K562 (cell line): Measurements from ENCODE around the gene CLEC3A. TPM values are rescaled to one million over a fixed set of nuclear protein-coding genes. Genes with fewer than 3 reads are reported as not detected.
A peak's percentile ranks its signal among the peaks of the same experiment; 100 is the strongest.

ENCODE experiments used
- BACH1 ChIP-seq: fragments of 200-800 bp; sonication (Bioruptor generic); IDR thresholded peaks from 2 replicates; pipeline ENCODE4 v1.6.1; 2016; ENCODE audit warnings: missing genetic modification characterization, missing compliant biosample characterization
- EHMT2 ChIP-seq: fragments of 450-650 bp; IDR thresholded peaks from 2 replicates; pipeline ENCODE4 v1.6.1; 2018; ENCODE audit warnings: antibody characterized with exemption
- ETS2 ChIP-seq: IDR thresholded peaks from 2 replicates; pipeline ENCODE4 v1.6.1; 2016; ENCODE audit warnings: borderline replicate concordance, missing genetic modification characterization, mild to moderate bottlenecking, moderate library complexity, missing compliant biosample characterization; ENCODE audit not compliant: poor library complexity, severe bottlenecking
- MTA3 ChIP-seq: fragments of 450-650 bp; formaldehyde crosslinking; IDR thresholded peaks from 2 replicates; pipeline ENCODE4 v1.6.1; 2017; ENCODE audit warnings: mild to moderate bottlenecking, borderline replicate concordance
- PRMT5 ChIP-seq: sonication (generic); formaldehyde crosslinking; IDR thresholded peaks from 2 replicates; pipeline ENCODE4 v1.5.0; 2020; ENCODE audit warnings: missing genetic modification reagents
- ZNF165 ChIP-seq: fragments of 250-450 bp; sonication (Bioruptor Pico); IDR thresholded peaks from 2 replicates; pipeline ENCODE4 v1.4.0; 2020; ENCODE audit warnings: borderline replicate concordance
- ZNF232 ChIP-seq: sonication (generic); formaldehyde crosslinking; IDR thresholded peaks from 2 replicates; pipeline ENCODE4 v1.8.0; 2022; ENCODE audit warnings: mild to moderate bottlenecking, missing genetic modification reagents
- ZNF696 ChIP-seq: fragments of 250-450 bp; sonication (Bioruptor Pico); conservative IDR thresholded peaks from 2 replicates; pipeline ENCODE4 v1.4.0; 2020; ENCODE audit warnings: mild to moderate bottlenecking, moderate library complexity
- polyA plus RNA-seq, 8 experiments: library from polyadenylated mRNA; depleted of rRNA in 4 of 8; stranded (reverse) in 5 of 8; unstranded in 3 of 8; fragments of >200 nt; fragmentation: Nextera tagmentation in 2 of 8; fragmentation: Illumina TruSeq in 1 of 8; extraction: Ambion mirVana in 2 of 8; extraction: Trizol in 1 of 8; gene quantifications; 2 replicates each; pipeline versions ENCODE4 v1.2.1 to v1.2.3, GENCODE V29; 2011 to 2014; ENCODE audit warnings: inconsistent platforms in 1 of 8, missing spikeins in 1 of 8
- total RNA-seq, 7 experiments: library from RNA; depleted of rRNA in 6 of 7; stranded (reverse); fragments of >200 nt in 6 of 7; fragmentation: Illumina TruSeq in 2 of 7; extraction: Trizol in 2 of 7; gene quantifications; 2 replicates each; pipeline versions ENCODE4 v1.2.1 to v1.2.3, GENCODE V29; 2011 to 2021; ENCODE audit warnings: low replicate concordance in 1 of 7
- TF ChIP-seq, protein P1 (sequence below), 2 experiments: fragments of 450-650 bp; IDR thresholded peaks; 2 replicates each; pipeline ENCODE4 v1.6.1; 2016; ENCODE audit warnings: mild to moderate bottlenecking in 2 of 2, borderline replicate concordance in 1 of 2, low read depth in 1 of 2, moderate library complexity in 1 of 2
- TF ChIP-seq, protein P2 (sequence below): IDR thresholded peaks from 2 replicates; pipeline ENCODE4 v1.6.1; 2012; ENCODE audit warnings: low read depth, low read length, improper control_type of control experiment, borderline replicate concordance
- TF ChIP-seq, protein P3 (sequence below): sonication (generic); formaldehyde crosslinking; IDR thresholded peaks from 2 replicates; pipeline ENCODE4 v1.8.1; 2023; ENCODE audit warnings: missing genetic modification reagents, mild to moderate bottlenecking, borderline replicate concordance

CLEC3A gene
- total and polyA plus RNA-seq, 9 of the 15 experiments (the other 6 are each of a cell fraction or from before 2014, with no cell fraction given) = not detected

DNA sequence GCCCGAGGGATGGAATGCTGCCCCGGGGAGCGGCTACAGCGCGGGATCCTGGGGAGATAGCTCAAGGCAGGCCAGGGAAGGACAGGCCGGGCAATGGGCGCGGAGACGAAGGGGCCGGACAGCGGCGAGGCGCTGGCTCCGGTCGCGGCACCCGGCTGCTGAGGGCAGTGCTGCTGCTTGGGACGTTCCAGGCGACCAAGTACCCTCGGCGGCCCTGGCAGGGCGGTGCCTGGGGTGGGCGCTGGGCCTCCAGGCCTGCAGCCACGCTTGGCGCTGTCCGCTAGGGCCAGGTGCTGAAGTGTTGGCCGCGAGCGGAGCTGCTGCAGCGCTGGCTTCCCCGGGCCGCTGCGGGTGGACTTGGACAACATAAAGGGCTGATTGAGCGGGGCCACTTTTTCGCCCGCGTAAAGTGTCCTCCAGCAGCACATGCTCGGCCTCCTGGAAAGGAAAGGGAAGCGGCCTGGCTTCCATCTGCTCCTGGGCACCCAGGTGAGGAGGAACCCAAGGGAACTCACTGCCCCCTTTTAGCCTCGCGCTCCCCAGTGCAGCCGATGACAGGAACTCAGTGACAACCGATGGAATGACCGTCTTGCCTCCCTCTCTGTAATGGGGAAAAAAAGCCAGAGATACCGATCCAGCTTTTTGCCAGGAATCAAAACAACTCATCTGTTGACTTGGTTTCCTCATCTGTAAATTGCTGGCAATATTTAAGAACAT, 23.7 kb downstream of the CLEC3A start (continued):
- TF ChIP-seq, protein P1, sequence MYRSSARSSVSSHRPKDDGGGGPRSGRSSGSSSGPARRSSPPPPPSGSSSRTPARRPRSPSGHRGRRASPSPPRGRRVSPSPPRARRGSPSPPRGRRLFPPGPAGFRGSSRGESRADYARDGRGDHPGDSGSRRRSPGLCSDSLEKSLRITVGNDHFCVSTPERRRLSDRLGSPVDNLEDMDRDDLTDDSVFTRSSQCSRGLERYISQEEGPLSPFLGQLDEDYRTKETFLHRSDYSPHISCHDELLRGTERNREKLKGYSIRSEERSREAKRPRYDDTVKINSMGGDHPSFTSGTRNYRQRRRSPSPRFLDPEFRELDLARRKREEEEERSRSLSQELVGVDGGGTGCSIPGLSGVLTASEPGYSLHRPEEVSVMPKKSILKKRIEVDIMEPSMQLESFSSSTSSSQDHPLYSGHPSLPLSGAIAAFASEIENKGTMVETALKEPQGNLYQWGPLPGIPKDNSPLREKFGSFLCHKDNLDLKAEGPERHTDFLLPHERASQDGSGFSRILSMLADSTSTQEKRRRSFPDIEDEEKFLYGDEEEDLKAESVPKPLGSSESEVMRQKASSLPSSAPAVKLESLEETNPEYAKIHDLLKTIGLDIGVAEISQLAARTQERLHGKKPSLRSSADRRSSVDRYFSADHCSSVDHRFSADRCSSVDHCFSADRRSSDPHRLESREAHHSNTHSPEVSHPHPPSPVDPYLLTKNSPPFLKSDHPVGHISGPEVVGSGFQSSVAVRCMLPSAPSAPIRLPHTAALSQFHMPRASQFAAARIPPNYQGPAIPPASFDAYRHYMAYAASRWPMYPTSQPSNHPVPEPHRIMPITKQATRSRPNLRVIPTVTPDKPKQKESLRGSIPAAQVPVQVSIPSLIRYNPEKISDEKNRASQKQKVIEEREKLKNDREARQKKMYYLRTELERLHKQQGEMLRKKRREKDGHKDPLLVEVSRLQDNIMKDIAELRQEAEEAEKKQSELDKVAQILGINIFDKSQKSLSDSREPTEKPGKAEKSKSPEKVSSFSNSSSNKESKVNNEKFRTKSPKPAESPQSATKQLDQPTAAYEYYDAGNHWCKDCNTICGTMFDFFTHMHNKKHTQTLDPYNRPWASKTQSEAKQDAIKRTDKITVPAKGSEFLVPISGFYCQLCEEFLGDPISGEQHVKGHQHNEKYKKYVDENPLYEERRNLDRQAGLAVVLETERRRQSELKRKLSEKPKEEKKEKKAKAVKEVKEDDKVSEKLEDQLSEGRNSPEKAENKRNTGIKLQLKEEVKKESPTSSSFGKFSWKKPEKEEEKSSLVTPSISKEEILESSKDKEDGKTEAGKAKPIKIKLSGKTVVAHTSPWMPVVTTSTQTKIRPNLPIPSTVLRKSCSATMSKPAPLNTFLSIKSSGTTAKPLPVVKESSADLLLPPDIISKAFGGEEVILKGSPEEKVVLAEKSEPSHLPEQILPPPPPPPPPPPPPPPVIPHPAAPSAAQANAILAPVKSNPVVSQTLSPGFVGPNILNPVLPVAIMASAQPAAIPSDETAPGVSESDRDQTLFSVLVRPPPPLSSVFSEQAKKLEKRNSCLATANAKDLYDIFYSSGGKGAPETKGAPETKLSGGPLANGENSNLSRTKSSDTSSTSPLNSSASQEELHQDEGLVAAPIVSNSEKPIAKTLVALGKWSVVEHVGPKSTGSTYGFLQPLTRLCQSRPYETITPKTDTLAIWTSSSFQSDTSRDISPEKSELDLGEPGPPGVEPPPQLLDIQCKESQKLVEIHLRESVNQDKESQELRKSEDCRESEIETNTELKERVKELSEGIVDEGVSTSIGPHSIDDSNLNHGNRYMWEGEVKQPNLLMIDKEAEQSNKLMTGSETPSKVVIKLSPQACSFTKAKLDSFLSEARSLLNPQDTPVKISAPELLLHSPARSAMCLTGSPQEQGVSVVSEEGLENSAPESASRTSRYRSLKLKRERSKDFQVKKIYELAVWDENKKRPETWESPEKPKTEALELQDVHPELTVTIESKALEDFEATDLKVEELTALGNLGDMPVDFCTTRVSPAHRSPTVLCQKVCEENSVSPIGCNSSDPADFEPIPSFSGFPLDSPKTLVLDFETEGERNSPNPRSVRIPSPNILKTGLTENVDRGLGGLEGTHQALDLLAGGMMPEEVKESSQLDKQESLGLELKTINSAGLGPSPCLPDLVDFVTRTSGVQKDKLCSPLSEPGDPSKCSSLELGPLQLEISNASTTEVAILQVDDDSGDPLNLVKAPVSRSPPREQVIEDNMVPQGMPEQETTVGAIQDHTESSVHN (IDR thresholded peaks at IDR 0.05; ENCODE audit: borderline replicate concordance in 1 of 2, low read depth in 1 of 2) = no peak
- peak; percentile 68; the same call in 1 of the 2 replicates for TF ChIP-seq PRMT5
- no peak for TF ChIP-seq BACH1 (tag)
- TF ChIP-seq, protein P2, sequence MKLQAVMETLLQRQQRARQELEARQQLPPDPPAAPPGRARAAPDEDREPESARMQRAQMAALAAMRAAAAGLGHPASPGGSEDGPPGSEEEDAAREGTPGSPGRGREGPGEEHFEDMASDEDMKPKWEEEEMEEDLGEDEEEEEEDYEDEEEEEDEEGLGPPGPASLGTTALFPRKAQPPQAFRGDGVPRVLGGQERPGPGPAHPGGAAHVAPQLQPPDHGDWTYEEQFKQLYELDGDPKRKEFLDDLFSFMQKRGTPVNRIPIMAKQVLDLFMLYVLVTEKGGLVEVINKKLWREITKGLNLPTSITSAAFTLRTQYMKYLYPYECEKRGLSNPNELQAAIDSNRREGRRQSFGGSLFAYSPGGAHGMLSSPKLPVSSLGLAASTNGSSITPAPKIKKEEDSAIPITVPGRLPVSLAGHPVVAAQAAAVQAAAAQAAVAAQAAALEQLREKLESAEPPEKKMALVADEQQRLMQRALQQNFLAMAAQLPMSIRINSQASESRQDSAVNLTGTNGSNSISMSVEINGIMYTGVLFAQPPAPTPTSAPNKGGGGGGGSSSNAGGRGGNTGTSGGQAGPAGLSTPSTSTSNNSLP = no peak
- TF ChIP-seq, protein P3, sequence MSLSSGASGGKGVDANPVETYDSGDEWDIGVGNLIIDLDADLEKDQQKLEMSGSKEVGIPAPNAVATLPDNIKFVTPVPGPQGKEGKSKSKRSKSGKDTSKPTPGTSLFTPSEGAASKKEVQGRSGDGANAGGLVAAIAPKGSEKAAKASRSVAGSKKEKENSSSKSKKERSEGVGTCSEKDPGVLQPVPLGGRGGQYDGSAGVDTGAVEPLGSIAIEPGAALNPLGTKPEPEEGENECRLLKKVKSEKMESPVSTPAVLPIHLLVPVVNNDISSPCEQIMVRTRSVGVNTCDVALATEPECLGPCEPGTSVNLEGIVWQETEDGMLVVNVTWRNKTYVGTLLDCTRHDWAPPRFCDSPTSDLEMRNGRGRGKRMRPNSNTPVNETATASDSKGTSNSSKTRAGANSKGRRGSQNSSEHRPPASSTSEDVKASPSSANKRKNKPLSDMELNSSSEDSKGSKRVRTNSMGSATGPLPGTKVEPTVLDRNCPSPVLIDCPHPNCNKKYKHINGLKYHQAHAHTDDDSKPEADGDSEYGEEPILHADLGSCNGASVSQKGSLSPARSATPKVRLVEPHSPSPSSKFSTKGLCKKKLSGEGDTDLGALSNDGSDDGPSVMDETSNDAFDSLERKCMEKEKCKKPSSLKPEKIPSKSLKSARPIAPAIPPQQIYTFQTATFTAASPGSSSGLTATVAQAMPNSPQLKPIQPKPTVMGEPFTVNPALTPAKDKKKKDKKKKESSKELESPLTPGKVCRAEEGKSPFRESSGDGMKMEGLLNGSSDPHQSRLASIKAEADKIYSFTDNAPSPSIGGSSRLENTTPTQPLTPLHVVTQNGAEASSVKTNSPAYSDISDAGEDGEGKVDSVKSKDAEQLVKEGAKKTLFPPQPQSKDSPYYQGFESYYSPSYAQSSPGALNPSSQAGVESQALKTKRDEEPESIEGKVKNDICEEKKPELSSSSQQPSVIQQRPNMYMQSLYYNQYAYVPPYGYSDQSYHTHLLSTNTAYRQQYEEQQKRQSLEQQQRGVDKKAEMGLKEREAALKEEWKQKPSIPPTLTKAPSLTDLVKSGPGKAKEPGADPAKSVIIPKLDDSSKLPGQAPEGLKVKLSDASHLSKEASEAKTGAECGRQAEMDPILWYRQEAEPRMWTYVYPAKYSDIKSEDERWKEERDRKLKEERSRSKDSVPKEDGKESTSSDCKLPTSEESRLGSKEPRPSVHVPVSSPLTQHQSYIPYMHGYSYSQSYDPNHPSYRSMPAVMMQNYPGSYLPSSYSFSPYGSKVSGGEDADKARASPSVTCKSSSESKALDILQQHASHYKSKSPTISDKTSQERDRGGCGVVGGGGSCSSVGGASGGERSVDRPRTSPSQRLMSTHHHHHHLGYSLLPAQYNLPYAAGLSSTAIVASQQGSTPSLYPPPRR (CRISPR knock-in tag) = no peak
- TF ChIP-seq ETS2 (tag) = no peak
- no peak for TF ChIP-seq ZNF696 (CRISPR knock-in tag)
- 0 out of 2 replicates have a peak, but pooled peaks have one; percentile 52 for TF ChIP-seq ZNF232 (CRISPR knock-in tag)
- no peak for TF ChIP-seq ZNF165 (CRISPR knock-in tag)
- no peak for TF ChIP-seq MTA3
- peak; percentile 95 for TF ChIP-seq EHMT2
